Measurements from ENCODE around the gene OR51B2.

The OR51B2 gene

GRCh38 chr11:5293028-5293427, 31.1 kb downstream of the OR51B2 start:
- TF ChIP-seq CTCF (IDR thresholded peaks at IDR 0.05; ENCODE audit: insufficient read depth, missing control alignments), result no peak
- FAIRE-seq (no peak), DNase-seq (ENCODE audit: insufficient read length, low spot score) (no peak)

GRCh38 chr11:5291207-5291838, 32.8 kb downstream of the OR51B2 start:
- DNase-seq (ENCODE audit: insufficient read length, low spot score) (no peak), FAIRE-seq (no peak)
- TF ChIP-seq CTCF (IDR thresholded peaks at IDR 0.05; ENCODE audit: insufficient read depth, missing control alignments), result no peak

GRCh38 chr11:5290106-5290505, 34.0 kb downstream of the OR51B2 start:
- TF ChIP-seq CTCF (IDR thresholded peaks at IDR 0.05; ENCODE audit: insufficient read depth, missing control alignments), result no peak
- DNase-seq (ENCODE audit: insufficient read length, low spot score) (no peak), FAIRE-seq (no peak)

GRCh38 chr11:5289696-5290095, 34.4 kb downstream of the OR51B2 start:
- FAIRE-seq, result no peak
- TF ChIP-seq CTCF (IDR thresholded peaks at IDR 0.05; ENCODE audit: insufficient read depth, missing control alignments), result no peak
- DNase-seq (ENCODE audit: insufficient read length, low spot score), result no peak

GRCh38 chr11:5288906-5289550, 35.1 kb downstream of the OR51B2 start:
- no peak for TF ChIP-seq CTCF (IDR thresholded peaks at IDR 0.05; ENCODE audit: insufficient read depth, missing control alignments)
- DNase-seq (ENCODE audit: insufficient read length, low spot score), result no peak
- no peak for FAIRE-seq

- no peak for FAIRE-seq
- TF ChIP-seq CTCF (IDR thresholded peaks at IDR 0.05; ENCODE audit: insufficient read depth, missing control alignments), result no peak
These were observed 35.8 kb downstream of the OR51B2 start for GRCh38 chr11:5288108-5288905.

More at GRCh38 chr11:5288108-5288905, 35.8 kb downstream of the OR51B2 start:
- no peak for DNase-seq (ENCODE audit: insufficient read length, low spot score)

Data from D721Med (cell line).